Measurements from ENCODE around the gene TOMM20. TPM values are rescaled to one million over a fixed set of nuclear protein-coding genes. Genes with fewer than 3 reads are reported as not detected.

TOMM20 gene
- polyA plus RNA-seq, 6 donors from 2014 or later: 41.0 to 47.9 (median 45.5) TPM

DNA sequence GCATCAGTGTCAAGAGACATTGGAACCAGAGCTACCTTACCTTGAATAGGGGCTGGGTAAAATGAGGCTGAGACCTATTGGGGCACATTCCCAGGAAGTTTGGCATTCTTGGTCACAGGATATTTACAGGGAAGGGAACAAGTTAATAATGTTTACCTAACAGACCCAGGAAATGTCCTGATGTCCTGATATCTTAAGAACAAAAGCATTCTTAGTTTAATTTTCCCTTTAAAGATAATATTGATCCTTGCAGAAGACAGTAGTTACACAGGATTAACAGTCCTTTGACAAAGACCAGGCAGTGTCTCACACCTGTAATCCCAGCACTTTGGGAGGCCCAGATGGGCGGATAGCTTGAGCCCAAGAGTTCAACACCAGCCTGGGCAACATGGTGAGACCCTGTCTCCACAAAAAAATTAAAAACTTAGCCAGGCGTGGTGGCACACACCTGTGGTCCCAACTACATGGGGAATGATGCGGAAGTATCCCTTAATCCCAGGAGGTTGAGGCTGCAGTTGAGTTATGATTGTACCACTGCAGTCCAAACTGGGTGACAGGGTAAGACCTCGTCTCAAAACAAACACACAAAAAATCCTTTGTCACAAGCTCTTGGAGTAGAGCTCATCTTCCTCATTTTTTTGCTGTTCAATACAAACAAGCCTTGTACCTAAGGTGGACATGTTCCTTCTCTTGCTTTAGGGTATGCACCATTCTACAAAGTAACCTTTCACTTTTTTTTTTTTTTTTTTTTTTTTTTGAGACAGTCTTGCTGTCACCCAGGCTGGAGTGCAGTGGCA lies 1.3 kb upstream of the TOMM20 start:
- ATAC-seq (ENCODE audit: low read depth in 2 of 2): no peak
- no peak for DNase-seq
- Mint-ChIP-seq H3K4me3 (peak overlapping the region in 7 of 8 donors; percentile 48 to 99 (median 97)), H3K27me3 (no peaks in the 10 kb centered on the region), H3K36me3 (no peaks in the 10 kb centered on the region), H3K27ac (peak overlapping the region; percentile 91 to 99 (median 98)), H3K4me1 (peaks cover 18 to 39% (median 34%) of the 10 kb centered on the region in 3 donors), H3K9me3 (no peaks in the 10 kb centered on the region)

DNA sequence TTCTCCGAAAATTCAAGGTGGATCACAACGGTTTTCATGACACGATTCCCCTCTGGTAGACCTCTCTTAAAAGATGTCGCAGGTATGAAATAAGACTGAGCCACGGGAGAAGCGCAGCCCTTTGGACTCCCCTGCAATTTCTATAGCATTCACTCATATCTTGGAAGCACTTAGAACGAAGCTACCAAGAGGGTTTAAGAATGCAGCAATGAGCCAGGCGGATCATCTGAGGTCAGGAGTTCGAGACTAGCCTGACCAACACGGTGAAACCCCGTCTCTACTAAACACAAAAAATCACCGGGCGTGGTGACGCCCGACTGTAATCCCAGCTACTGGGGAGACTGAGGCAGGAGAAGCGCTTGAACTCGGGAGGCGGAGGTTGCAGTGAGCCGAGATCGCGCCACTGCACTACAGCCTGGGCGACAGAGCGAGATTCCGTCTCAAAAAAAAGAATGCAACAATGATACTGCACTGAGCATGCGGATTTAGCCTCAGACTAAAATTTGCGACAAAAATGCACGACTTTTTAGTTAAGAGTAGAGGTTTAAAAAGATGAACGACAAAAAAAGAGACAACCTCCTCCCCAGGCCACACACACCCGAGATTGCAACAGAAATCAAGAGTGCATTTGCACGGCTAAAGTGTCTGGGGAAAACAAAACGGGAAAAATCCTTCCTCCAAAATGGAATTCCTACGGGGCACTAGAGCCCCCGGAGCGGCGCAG lies 743 bp downstream of the TOMM20 start:
- Mint-ChIP-seq H3K4me3 (peak overlapping the region; percentile 95 to 99 (median 98)), H3K36me3 (peaks cover 0 to 4% of the 10 kb centered on the region in 2 donors), H3K9me3 (no peaks in the 10 kb centered on the region), H3K27me3 (no peaks in the 10 kb centered on the region), H3K27ac (peak overlapping the region; percentile 95 to 99 (median 98)), H3K4me1 (peaks cover 23 to 59% (median 48%) of the 10 kb centered on the region in 3 donors)
- DNase-seq (peak; percentile 31), ATAC-seq (ENCODE audit: low read depth in 2 of 2) (peak; percentile 5 to 10)

DNA sequence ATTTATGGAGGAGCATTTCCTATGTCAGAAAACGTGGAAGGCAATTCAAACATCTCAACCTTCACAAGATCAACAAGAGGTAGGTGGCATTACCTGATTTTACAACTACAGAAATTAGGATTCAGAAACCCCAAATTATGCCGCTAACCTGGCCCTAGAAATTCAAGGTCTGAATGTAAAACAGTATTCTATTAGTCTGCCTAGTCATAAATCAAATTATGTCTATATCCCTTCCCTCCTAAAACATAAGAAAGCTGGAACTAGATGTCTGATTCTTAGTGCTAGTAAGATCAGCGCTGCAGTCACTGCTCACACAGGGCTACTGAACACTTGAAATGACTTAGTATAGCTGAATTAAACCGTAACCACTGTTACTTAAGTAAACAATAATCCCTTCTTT lies 1.4 kb downstream of the TOMM20 start:
- Mint-ChIP-seq H3K4me1 (peaks cover 27 to 63% (median 54%) of the 10 kb centered on the region in 3 donors), H3K27me3 (no peaks in the 10 kb centered on the region), H3K9me3 (no peaks in the 10 kb centered on the region), H3K4me3 (peak overlapping the region; percentile 95 to 99 (median 98)), H3K36me3 (peaks cover 0 to 4% of the 10 kb centered on the region in 2 donors), H3K27ac (peak overlapping the region in 3 of 6 donors; percentile 72 to 99 (median 95))
- DNase-seq: no peak
- ATAC-seq (ENCODE audit: low read depth in 2 of 2): no peak

DNA sequence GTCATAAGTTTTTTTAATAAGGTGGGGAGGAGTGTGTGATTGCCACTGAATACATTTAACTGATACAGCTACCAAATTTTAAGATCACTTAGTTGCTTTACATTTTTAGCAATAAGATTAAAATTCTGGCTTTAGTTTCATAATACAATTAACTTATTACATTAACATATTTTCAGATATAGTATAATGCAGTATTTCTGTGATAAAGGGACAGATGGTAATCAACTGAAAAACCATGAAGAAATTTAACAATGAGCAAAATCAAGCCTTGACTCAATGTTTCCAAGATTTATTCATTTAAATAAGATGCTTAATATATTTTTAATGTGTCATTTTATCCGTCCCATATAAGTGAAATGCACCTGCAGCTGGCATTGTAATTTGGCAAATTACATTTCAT lies 4.0 kb downstream of the TOMM20 start:
- DNase-seq (no peak), ATAC-seq (ENCODE audit: low read depth in 2 of 2) (no peak)
- H3K4me1 Mint-ChIP-seq: peaks cover 27 to 63% (median 58%) of the 10 kb centered on the region in 3 donors
- H3K36me3 Mint-ChIP-seq: peaks cover 0 to 11% of the 10 kb centered on the region in 2 donors
- peak overlapping the region in 1 of 6 donors; percentile 18 for H3K27ac Mint-ChIP-seq
- no peaks in the 10 kb centered on the region for H3K9me3 Mint-ChIP-seq
- no peaks in the 10 kb centered on the region for H3K27me3 Mint-ChIP-seq
- peak overlapping the region in 1 of 8 donors; percentile 72 for H3K4me3 Mint-ChIP-seq

- H3K4me1 Mint-ChIP-seq: peaks cover 27 to 61% (median 57%) of the 10 kb centered on the region in 3 donors
These were observed 4.5 kb downstream of the TOMM20 start for GRCh38 chr1:235124111-235124510.

DNA sequence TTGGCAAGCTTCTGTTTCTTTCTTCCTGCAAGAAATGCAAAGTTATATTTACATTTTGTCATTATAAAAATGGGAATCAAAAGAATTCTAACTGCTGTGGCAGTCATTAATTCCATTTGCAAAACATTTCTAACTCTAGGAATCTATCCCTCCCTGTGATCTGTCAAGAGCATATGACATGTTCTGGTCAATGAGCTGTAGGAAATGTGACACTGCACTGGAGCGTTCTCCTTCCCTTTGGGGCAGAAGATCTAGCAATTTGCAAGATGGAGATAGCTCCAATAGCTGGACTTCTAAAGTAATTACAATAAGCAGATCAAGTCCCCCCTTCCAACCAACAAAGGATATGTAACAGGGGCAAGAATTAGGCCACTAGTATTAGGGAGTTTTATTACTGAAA lies 6.3 kb downstream of the TOMM20 start:
- H3K9me3 Mint-ChIP-seq: no peaks in the 10 kb centered on the region
- DNase-seq (no peak), ATAC-seq (ENCODE audit: low read depth in 2 of 2) (no peak)
- peaks cover 0 to 27% of the 10 kb centered on the region in 2 donors for H3K36me3 Mint-ChIP-seq
- H3K27me3 Mint-ChIP-seq: no peaks in the 10 kb centered on the region
- H3K27ac Mint-ChIP-seq: peak overlapping the region in 2 of 6 donors; percentile 88 to 95
- peaks cover 20 to 46% (median 42%) of the 10 kb centered on the region in 3 donors for H3K4me1 Mint-ChIP-seq
- H3K4me3 Mint-ChIP-seq: no peak overlapping the region

More at GRCh38 chr1:235124111-235124510, 4.5 kb downstream of the TOMM20 start:
- Mint-ChIP-seq H3K9me3 (no peaks in the 10 kb centered on the region), H3K4me3 (peak overlapping the region in 1 of 8 donors; percentile 72), H3K36me3 (peaks cover 0 to 16% of the 10 kb centered on the region in 2 donors), H3K27ac (peak overlapping the region in 1 of 6 donors; percentile 18), H3K27me3 (no peaks in the 10 kb centered on the region)
- no peak for ATAC-seq (ENCODE audit: low read depth in 2 of 2)
- DNase-seq: no peak

DNA sequence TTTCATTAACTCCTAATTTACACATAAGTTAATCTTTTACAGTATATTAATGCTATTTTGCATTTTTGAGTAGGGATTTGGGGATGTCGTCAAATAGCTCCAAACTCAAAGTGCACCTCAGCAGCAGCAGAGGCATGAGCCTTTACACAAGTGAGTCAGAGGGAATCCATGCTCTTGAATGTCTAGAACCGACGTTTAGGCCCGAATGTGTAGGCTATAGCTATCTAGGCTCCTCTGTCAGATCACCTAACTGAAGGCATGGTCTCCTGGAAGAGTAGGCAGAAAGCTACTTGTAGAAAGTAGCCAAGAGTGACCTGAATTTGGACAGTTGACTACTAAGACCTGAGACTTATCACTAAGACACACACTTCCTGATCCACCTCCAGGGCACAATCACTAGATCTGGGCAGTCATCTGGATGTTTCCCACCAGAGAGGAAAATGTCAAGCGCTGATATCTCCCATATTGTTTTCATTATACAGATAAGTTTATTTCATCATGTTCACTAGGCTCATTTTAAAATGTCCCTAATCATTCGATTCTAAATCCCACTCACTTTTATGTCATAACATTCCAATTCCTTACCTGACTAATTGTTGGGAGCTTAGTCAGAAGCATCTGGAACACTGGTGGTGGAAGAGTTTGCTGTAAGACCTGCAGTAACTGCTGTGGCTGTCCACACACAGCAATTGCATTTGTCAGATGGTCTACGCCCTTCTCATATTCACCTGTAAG lies 15.3 kb downstream of the TOMM20 start:
- Mint-ChIP-seq H3K27me3 (no peaks in the 10 kb centered on the region), H3K36me3 (peaks cover 15 to 18% of the 10 kb centered on the region in 2 donors), H3K27ac (peak overlapping the region in 1 of 6 donors; percentile 73), H3K9me3 (no peaks in the 10 kb centered on the region), H3K4me1 (no peaks in the 10 kb centered on the region), H3K4me3 (no peak overlapping the region)
- DNase-seq: no peak
- no peak for ATAC-seq (ENCODE audit: low read depth in 2 of 2)

GRCh38 chr1:235112297-235113182 lies 16.1 kb downstream of the TOMM20 start:
- peaks cover 11 to 18% of the 10 kb centered on the region in 2 donors for H3K36me3 Mint-ChIP-seq
- ATAC-seq (ENCODE audit: low read depth in 2 of 2) (no peak), DNase-seq (no peak)
- no peak overlapping the region for H3K4me3 Mint-ChIP-seq
- H3K27ac Mint-ChIP-seq: peak overlapping the region in 1 of 6 donors; percentile 51
- no peaks in the 10 kb centered on the region for H3K9me3 Mint-ChIP-seq
- no peaks in the 10 kb centered on the region for H3K27me3 Mint-ChIP-seq
- H3K4me1 Mint-ChIP-seq: no peaks in the 10 kb centered on the region

DNA sequence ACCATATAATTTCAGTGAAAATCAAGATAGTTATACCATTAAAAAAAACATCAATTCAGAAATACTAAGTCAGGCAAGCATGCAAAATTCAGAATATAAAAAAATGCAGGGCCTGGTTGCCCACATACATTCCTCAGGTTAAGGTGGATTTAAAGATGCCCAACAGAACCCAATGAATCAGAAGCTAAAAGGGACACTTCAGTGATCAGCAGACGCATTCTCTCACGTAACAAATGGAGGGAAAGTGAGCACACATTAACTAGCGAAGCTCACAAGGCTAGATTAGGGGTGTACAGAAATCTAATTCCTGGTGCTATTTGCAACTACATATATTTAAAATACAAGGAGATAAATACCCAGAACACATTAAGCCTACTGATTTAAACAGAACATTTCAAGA lies 17.5 kb downstream of the TOMM20 start:
- no peaks in the 10 kb centered on the region for H3K4me1 Mint-ChIP-seq
- no peak for ATAC-seq (ENCODE audit: low read depth in 2 of 2)
- DNase-seq: no peak
- H3K36me3 Mint-ChIP-seq: peaks cover 11 to 18% of the 10 kb centered on the region in 2 donors
- no peaks in the 10 kb centered on the region for H3K9me3 Mint-ChIP-seq
- H3K27me3 Mint-ChIP-seq: no peaks in the 10 kb centered on the region
- H3K4me3 Mint-ChIP-seq: no peak overlapping the region
- no peak overlapping the region for H3K27ac Mint-ChIP-seq

GRCh38 chr1:235108876-235109275 lies 19.8 kb downstream of the TOMM20 start:
- H3K9me3 Mint-ChIP-seq: no peaks in the 10 kb centered on the region
- no peak for DNase-seq
- no peak for ATAC-seq (ENCODE audit: low read depth in 2 of 2)
- H3K4me1 Mint-ChIP-seq: peaks cover 11 to 13% (median 12%) of the 10 kb centered on the region in 3 donors
- H3K27me3 Mint-ChIP-seq: no peaks in the 10 kb centered on the region
- H3K4me3 Mint-ChIP-seq: no peak overlapping the region
- peaks cover 8 to 15% of the 10 kb centered on the region in 2 donors for H3K36me3 Mint-ChIP-seq
- H3K27ac Mint-ChIP-seq: no peak overlapping the region

- Mint-ChIP-seq H3K4me1 (peaks cover 11 to 15% (median 15%) of the 10 kb centered on the region in 3 donors), H3K4me3 (no peak overlapping the region), H3K9me3 (no peaks in the 10 kb centered on the region), H3K27ac (peak overlapping the region in 1 of 6 donors; percentile 50), H3K27me3 (no peaks in the 10 kb centered on the region), H3K36me3 (peaks cover under 1 to 8% of the 10 kb centered on the region in 2 donors)
- ATAC-seq (ENCODE audit: low read depth in 2 of 2) (no peak), DNase-seq (no peak)
These were observed 20.4 kb downstream of the TOMM20 start for GRCh38 chr1:235108185-235108593.

DNA sequence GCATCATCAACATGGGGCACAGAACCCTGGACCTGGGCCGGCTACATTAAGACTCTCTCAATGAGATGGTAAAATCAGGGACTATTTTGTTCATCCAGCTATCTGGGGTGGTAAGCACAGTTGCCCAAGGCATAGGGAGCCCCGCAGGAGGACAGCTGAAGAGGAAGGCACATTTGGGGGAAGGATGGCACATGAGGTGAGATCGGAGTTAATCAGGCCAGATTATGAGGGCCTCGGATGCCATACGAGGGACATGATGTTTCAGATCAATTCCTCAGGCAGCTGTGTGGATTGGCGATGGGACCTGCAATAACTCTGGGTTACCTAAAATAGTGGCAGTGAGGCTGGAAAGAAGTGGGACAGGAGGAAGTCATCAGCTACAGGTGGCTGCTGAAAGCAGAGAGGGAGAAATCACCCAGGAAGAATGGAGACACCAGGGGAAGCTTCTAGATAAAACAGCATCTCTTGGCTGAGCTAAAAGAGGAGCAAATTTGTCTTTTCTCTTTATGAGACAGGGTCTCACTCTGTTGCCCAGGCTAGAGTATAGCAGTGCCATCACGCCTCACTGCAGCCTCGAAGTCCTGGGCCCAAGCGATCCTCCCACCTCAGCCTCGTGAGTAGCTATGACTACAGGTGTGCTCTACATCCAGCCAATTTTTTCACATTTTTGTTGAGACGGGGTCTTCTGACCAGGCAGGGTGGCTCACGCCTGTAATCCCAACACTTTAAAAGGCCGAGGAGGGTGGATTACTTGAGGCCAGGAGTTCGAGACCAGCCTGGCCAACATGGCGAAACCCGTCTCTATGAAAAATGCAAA lies 21.1 kb downstream of the TOMM20 start:
- H3K36me3 Mint-ChIP-seq: peaks cover 0 to 5% of the 10 kb centered on the region in 2 donors
- no peaks in the 10 kb centered on the region for H3K27me3 Mint-ChIP-seq
- peak overlapping the region in 4 of 6 donors; percentile 9 to 79 (median 60) for H3K27ac Mint-ChIP-seq
- DNase-seq (no peak), ATAC-seq (ENCODE audit: low read depth in 2 of 2) (no peak)
- H3K4me1 Mint-ChIP-seq: peaks cover 11 to 15% (median 15%) of the 10 kb centered on the region in 3 donors
- H3K9me3 Mint-ChIP-seq: no peaks in the 10 kb centered on the region
- H3K4me3 Mint-ChIP-seq: no peak overlapping the region

Data from naive B cell (primary cell).